ENCODE data around the gene EPN1.

GRCh38 chr19:55646889-55647731, 27.9 kb upstream of the EPN1 start:
- TF ChIP-seq CTCF (optimal IDR thresholded peaks at IDR 0.05 in 1 of 3, IDR thresholded peaks at IDR 0.05 in 1 of 3, conservative IDR thresholded peaks at IDR 0.05 in 1 of 3; ENCODE audit: extremely low read depth in 1 of 3, insufficient read depth in 2 of 3, low read length in 3 of 3), result no peak
- no peak for TF ChIP-seq EZH2 (IDR thresholded peaks at IDR 0.05; ENCODE audit: low read length)
